B cell (primary cell): ENCODE results near the gene MNAT1. TPM values are rescaled to one million over a fixed set of nuclear protein-coding genes. Genes with fewer than 3 reads are reported as not detected.

Experiments
- ATAC-seq: fragments of 200-7000 bp; cut with Tn5 transposase; one replicate; pipeline ENCODE4 v1.10.0; 2021; ENCODE audit warnings: low read depth, mild to moderate bottlenecking, moderate number of reproducible peaks, moderate library complexity
- CTCF ChIA-PET: fragments of 350-600 bp; sonication (Branson Sonifier 250); formaldehyde crosslinking; loops from one replicate; lab custom pipeline; 2021; ENCODE audit warnings: antibody characterized with exemption, inconsistent platforms; lab: Charles Lee
- POLR2A ChIA-PET: fragments of 350-600 bp; sonication (Branson Sonifier 250); formaldehyde crosslinking; loops from one replicate; lab custom pipeline; 2021; ENCODE audit warnings: antibody characterized with exemption; lab: Charles Lee
- DNase-seq: peaks from one replicate; pipeline ENCODE4 v3.0.0; 2013
- H2AFZ ChIP-seq: 2 replicates; pipeline ENCODE4 v1.6.1; 2012; ENCODE audit warnings: mild to moderate bottlenecking, low read depth, low read length; ENCODE audit not compliant: insufficient read depth, poor library complexity, severe bottlenecking
- H3K27ac ChIP-seq, 2 donors: 1 replicate in 1 of 2; 2 replicates in 1 of 2; pipeline ENCODE4 v1.5.1; 2012 to 2013; ENCODE audit warnings: low read length in 2 of 2, mild to moderate bottlenecking in 2 of 2, moderate library complexity in 1 of 2
- H3K27me3 ChIP-seq, 4 experiments: fragments of 200-600 bp in 1 of 4; sonication (generic) in 1 of 4; replicated peaks in 1 of 4; 1 replicate in 2 of 4; 2 replicates in 2 of 4; pipeline versions ENCODE4 v1.6.1 to v1.7.0; 2013 to 2016; ENCODE audit warnings: low read length in 3 of 4, mild to moderate bottlenecking in 2 of 4, mixed read lengths in 1 of 4, moderate library complexity in 1 of 4; ENCODE audit not compliant: insufficient read depth in 4 of 4, control insufficient read depth in 3 of 4; ENCODE audit errors: control extremely low read depth in 1 of 4
- H3K36me3 ChIP-seq, 2 experiments: replicated peaks in 1 of 2; 1 replicate in 1 of 2; 2 replicates in 1 of 2; pipeline versions ENCODE4 v1.6.1 to v1.7.1; 2013; ENCODE audit warnings: low read length in 1 of 2; ENCODE audit not compliant: insufficient read depth in 2 of 2, control insufficient read depth in 1 of 2; ENCODE audit errors: control extremely low read depth in 1 of 2, extremely low read depth in 1 of 2
- H3K4me1 ChIP-seq, 2 donors: fragments of 200-600 bp in 1 of 2; sonication (generic) in 1 of 2; 1 replicate in 1 of 2; 2 replicates in 1 of 2; pipeline versions ENCODE4 v1.5.1 to v1.6.1; 2013 to 2017; ENCODE audit warnings: low read length in 2 of 2; ENCODE audit not compliant: control insufficient read depth in 2 of 2, insufficient read depth in 2 of 2
- H3K4me2 ChIP-seq: replicated peaks from 2 replicates; pipeline ENCODE3; 2012; ENCODE audit warnings: mild to moderate bottlenecking, low read depth, low read length; ENCODE audit not compliant: poor library complexity, severe bottlenecking
- H3K4me3 ChIP-seq, 5 experiments: fragments of 200-600 bp in 1 of 5; sonication (generic) in 1 of 5; 1 replicate in 3 of 5; 2 replicates in 2 of 5; pipeline versions ENCODE4 v1.5.1 to v1.7.0; 2011 to 2016; ENCODE audit warnings: low read length in 4 of 5, mild to moderate bottlenecking in 4 of 5, low read depth in 2 of 5, control low read depth in 1 of 5, moderate library complexity in 1 of 5; ENCODE audit not compliant: insufficient read depth in 1 of 5; ENCODE audit errors: control extremely low read depth in 1 of 5, extremely low read depth in 1 of 5
- H3K79me2 ChIP-seq: fragments of 200-600 bp; sonication (generic); one replicate; pipeline ENCODE4 v1.6.0; 2016; ENCODE audit warnings: low read length; ENCODE audit not compliant: control insufficient read depth, insufficient read depth
- H3K9ac ChIP-seq: fragments of 200-600 bp; sonication (generic); 2 replicates; pipeline ENCODE4 v1.6.1; 2017; ENCODE audit warnings: mild to moderate bottlenecking, low read length, moderate library complexity
- H3K9me3 ChIP-seq, 3 donors: one replicate each; pipeline versions ENCODE4 v1.6.1 to v1.7.1; 2013; ENCODE audit warnings: low read length in 2 of 3; ENCODE audit not compliant: control insufficient read depth in 2 of 3, insufficient read depth in 1 of 3; ENCODE audit errors: control extremely low read depth in 1 of 3
- H4K20me1 ChIP-seq: 2 replicates; pipeline ENCODE4 v1.6.0; 2012; ENCODE audit warnings: mild to moderate bottlenecking, low read length; ENCODE audit not compliant: insufficient read depth, control insufficient read depth, poor library complexity, severe bottlenecking
- H3K27ac Mint-ChIP-seq: one replicate; pipeline ENCODE4 v1.8.0; 2021; ENCODE audit warnings: mixed read lengths
- H3K27me3 Mint-ChIP-seq: one replicate; pipeline ENCODE4 v1.8.0; 2021; ENCODE audit warnings: mixed read lengths
- H3K4me1 Mint-ChIP-seq: one replicate; pipeline ENCODE4 v1.8.0; 2021; ENCODE audit warnings: mixed read lengths
- H3K4me3 Mint-ChIP-seq: one replicate; pipeline ENCODE4 v1.8.0; 2021; ENCODE audit warnings: mixed read lengths
- H3K9me3 Mint-ChIP-seq: one replicate; pipeline ENCODE4 v1.8.0; 2022; ENCODE audit warnings: mixed read lengths; ENCODE audit not compliant: insufficient read depth
- EZH2 ChIP-seq: IDR thresholded peaks from 2 replicates; pipeline ENCODE4 v1.6.1; 2012; ENCODE audit warnings: borderline replicate concordance, low read depth, mild to moderate bottlenecking, moderate library complexity, low read length; ENCODE audit not compliant: insufficient read depth, poor library complexity, severe bottlenecking
- WGBS: methylation state at CpG from one replicate; pipeline ENCODE4 v1.1.5; 2013; ENCODE audit warnings: missing lambda C conversion rate; ENCODE audit not compliant: insufficient coverage; 5-methylcytosine and 5-hydroxymethylcytosine counted together
- intact Hi-C: fragments of 100-400 bp; cut with micrococcal nuclease; formaldehyde crosslinking; loops from one replicate; pipeline ENCODE4 v1.10.0; 2022
- polyA plus RNA-seq: library from polyadenylated mRNA; depleted of rRNA; stranded (reverse); fragments of >200 nt; gene quantifications from 2 replicates; pipeline ENCODE4 v1.2.3, GENCODE V29; 2012
- total RNA-seq, 2 donors: library from RNA; stranded (reverse); fragments of 120-200 nt in 1 of 2; gene quantifications; 1 replicate in 1 of 2; 2 replicates in 1 of 2; pipeline versions ENCODE4 v1.2.3 to v1.2.4, GENCODE V29; 2013 to 2022
- TF ChIP-seq, protein P1 (sequence below): fragments of 200-600 bp; IDR thresholded peaks from one replicate; pipeline ENCODE4 v1.8.0; 2022; ENCODE audit warnings: antibody characterized with exemption, mild to moderate bottlenecking

The MNAT1 gene
- total and polyA plus RNA-seq, 2 donors (not counting 1 experiment from before 2014, with no cell fraction given): 15.2 to 28.2 TPM

DNA sequence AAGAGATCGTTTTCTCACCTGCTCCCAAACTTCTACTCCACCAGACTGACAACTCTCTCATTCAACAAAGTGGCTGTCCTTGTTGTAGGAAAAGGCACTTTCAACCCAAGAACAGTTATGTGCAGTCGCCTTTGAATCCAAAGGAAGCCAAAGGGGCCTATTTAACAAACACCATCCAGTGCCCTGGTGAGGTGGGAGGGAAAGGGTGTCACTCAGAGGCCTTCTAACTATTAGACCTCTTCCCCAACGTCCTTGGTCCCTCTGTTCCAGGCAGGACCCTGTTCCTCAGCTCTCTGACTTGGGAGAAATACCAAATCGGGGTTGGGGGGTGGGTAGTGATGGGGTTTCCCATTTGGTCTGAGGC is 13.6 kb upstream of the MNAT1 start:
- Mint-ChIP-seq H3K9me3 (no peaks in the 10 kb centered on the region), H3K27ac (peak overlapping the region; percentile 15), H3K4me3 (peak overlapping the region; percentile 92), H3K27me3 (peaks cover 60% of the 10 kb centered on the region), H3K4me1 (peaks cover 22% of the 10 kb centered on the region)
- CTCF ChIA-PET: no interaction called here
- ATAC-seq (no peak), DNase-seq (no peak)
- POLR2A ChIA-PET: no interaction called here
- Histone ChIP-seq H3K27ac (no peak overlapping the region), H3K4me2 (peak overlapping the region; percentile 99), H3K36me3 (no peaks in the 10 kb centered on the region), H3K4me1 (peaks cover 32 to 35% of the 10 kb centered on the region in 2 donors), H4K20me1 (no peaks in the 10 kb centered on the region), H3K4me3 (no peak overlapping the region), H3K9ac (no peak overlapping the region), H3K9me3 (peaks cover 0 to 14% (median 0%) of the 10 kb centered on the region in 3 donors), H3K27me3 (peaks cover 0 to 61% (median 50%) of the 10 kb centered on the region in 4 experiments), H2AFZ (peak overlapping the region; percentile 90), H3K79me2 (no peaks in the 10 kb centered on the region)
- intact Hi-C loops: loop anchor here (5.0 to 10.0 kb wide), 2 partner anchors 64 to 626 kb away; partner anchors contain the start of gene PCNX4
- no peak for TF ChIP-seq EZH2
- 0% methylated on average over 1 of the region's 4 CpGs for WGBS

DNA sequence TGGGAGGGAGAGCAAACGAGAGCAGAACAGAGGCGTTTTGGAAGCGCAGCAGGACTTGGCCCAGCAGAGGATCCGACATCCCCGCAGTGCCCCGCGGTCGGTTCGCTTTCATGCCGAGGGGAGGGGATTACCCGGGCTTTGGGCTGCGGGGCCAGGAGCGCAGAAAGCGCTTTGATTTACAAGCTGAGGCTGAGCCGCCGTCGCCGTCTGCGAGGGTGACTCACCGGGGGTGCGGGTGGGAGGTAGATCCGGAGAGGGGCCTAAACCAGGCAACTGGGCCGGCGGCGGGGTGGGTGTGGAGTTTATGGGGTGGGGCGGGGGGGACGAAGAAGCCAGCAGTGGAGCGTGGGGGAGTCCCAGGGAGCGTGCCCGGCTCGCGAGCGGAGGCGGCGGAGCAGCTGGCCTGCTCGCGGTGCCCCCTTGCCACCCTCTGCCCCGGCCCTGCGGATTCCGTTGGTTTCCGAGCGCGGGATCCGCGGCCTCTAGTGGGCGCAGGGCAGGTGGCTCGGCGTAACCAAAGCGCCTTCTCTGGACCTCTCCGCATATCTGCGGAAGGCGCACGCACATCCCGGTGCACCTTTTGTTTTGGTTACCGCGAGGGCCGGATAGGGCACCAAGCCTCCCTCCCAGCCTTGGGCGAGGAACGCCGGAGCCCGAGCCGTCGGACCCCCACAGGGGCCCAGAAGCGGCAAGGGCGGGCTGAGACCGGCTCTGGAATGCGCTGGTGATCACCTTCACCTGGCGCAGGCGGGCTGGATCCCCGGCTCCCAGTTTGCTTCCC is 13.0 kb upstream of the MNAT1 start:
- CTCF ChIA-PET: interaction anchor here (0.7 to 1.4 kb wide), 2 partner anchors 8 to 15 kb away, joined by 3 read pairs; no protein-coding TSS in a partner anchor
- POLR2A ChIA-PET: no interaction called here
- DNase-seq (peak; percentile 64), ATAC-seq (peak; percentile 53)
- H3K4me3 ChIP-seq: peak overlapping the region in 4 of 5 experiments; percentile 48 to 87 (median 58)
- peaks cover 60% of the 10 kb centered on the region for H3K27me3 Mint-ChIP-seq
- peak overlapping the region; percentile 90 for H2AFZ ChIP-seq
- peak overlapping the region; percentile 99 for H3K4me2 ChIP-seq
- peak overlapping the region; percentile 15 for H3K27ac Mint-ChIP-seq
- H3K27ac ChIP-seq: no peak overlapping the region
- H3K9me3 ChIP-seq: peaks cover 0 to 16% (median 0%) of the 10 kb centered on the region in 3 donors
- no peaks in the 10 kb centered on the region for H4K20me1 ChIP-seq
- no peaks in the 10 kb centered on the region for H3K36me3 ChIP-seq
- peak overlapping the region; percentile 75 for H3K9ac ChIP-seq
- H3K4me1 ChIP-seq: peaks cover 32 to 35% of the 10 kb centered on the region in 2 donors
- no peaks in the 10 kb centered on the region for H3K79me2 ChIP-seq
- intact Hi-C loops: loop anchor here (5.0 to 10.0 kb wide), 2 partner anchors 64 to 627 kb away; partner anchors contain the start of gene PCNX4
- 5% methylated on average over 70 of the region's 70 CpGs for WGBS
- no peaks in the 10 kb centered on the region for H3K9me3 Mint-ChIP-seq
- H3K27me3 ChIP-seq: peaks cover 0 to 65% (median 53%) of the 10 kb centered on the region in 4 experiments
- peak overlapping the region; percentile 92 for H3K4me3 Mint-ChIP-seq
- peaks cover 22% of the 10 kb centered on the region for H3K4me1 Mint-ChIP-seq
- peak; percentile 23 for TF ChIP-seq EZH2
- TF ChIP-seq, protein P1, sequence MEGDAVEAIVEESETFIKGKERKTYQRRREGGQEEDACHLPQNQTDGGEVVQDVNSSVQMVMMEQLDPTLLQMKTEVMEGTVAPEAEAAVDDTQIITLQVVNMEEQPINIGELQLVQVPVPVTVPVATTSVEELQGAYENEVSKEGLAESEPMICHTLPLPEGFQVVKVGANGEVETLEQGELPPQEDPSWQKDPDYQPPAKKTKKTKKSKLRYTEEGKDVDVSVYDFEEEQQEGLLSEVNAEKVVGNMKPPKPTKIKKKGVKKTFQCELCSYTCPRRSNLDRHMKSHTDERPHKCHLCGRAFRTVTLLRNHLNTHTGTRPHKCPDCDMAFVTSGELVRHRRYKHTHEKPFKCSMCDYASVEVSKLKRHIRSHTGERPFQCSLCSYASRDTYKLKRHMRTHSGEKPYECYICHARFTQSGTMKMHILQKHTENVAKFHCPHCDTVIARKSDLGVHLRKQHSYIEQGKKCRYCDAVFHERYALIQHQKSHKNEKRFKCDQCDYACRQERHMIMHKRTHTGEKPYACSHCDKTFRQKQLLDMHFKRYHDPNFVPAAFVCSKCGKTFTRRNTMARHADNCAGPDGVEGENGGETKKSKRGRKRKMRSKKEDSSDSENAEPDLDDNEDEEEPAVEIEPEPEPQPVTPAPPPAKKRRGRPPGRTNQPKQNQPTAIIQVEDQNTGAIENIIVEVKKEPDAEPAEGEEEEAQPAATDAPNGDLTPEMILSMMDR: peak; percentile 33
